Activated CD8-positive, alpha-beta T cell treated with anti-CD3 and anti-CD28 coated beads for 36 hours (primary cell): ENCODE measurements around the gene MRPS23. TPM values are rescaled to one million over a fixed set of nuclear protein-coding genes. Genes with fewer than 3 reads are reported as not detected.

ENCODE experiments used
- ATAC-seq: fragments of 200-7000 bp; cut with Tn5 transposase; one replicate; pipeline ENCODE4 v1.10.0; 2021; ENCODE audit warnings: mild to moderate bottlenecking, moderate library complexity
- CTCF ChIA-PET: fragments of 350-600 bp; sonication (Branson Sonifier 250); formaldehyde crosslinking; loops from one replicate; lab custom pipeline; 2021; ENCODE audit warnings: antibody characterized with exemption; lab: Charles Lee
- POLR2A ChIA-PET: fragments of 350-600 bp; sonication (Branson Sonifier 250); formaldehyde crosslinking; loops from one replicate; lab custom pipeline; 2021; ENCODE audit warnings: antibody characterized with exemption; lab: Charles Lee
- DNase-seq: peaks from one replicate; pipeline ENCODE4 v3.0.0-alpha.2; 2020
- H3K27ac Mint-ChIP-seq: one replicate; pipeline ENCODE4 v1.8.0; 2021; ENCODE audit warnings: mild to moderate bottlenecking, mixed read lengths
- H3K27me3 Mint-ChIP-seq: one replicate; pipeline ENCODE4 v1.8.0; 2021; ENCODE audit warnings: mixed read lengths
- H3K36me3 Mint-ChIP-seq: one replicate; pipeline ENCODE4 v1.8.0; 2021; ENCODE audit warnings: low read depth, mixed read lengths
- H3K4me1 Mint-ChIP-seq: one replicate; pipeline ENCODE4 v1.8.0; 2021; ENCODE audit warnings: low read depth, mixed read lengths
- H3K4me3 Mint-ChIP-seq: one replicate; pipeline ENCODE4 v1.8.0; 2021; ENCODE audit warnings: mild to moderate bottlenecking, moderate library complexity, mixed read lengths
- H3K9me3 Mint-ChIP-seq: one replicate; pipeline ENCODE4 v1.8.0; 2021; ENCODE audit warnings: mixed read lengths
- CTCF ChIP-seq: fragments of 200-600 bp; IDR thresholded peaks from one replicate; pipeline ENCODE4 v1.8.0; 2022; ENCODE audit warnings: antibody characterized with exemption, mild to moderate bottlenecking
- intact Hi-C: fragments of 100-400 bp; cut with micrococcal nuclease; formaldehyde crosslinking; loops from one replicate; pipeline ENCODE4 v1.10.0; 2022
- total RNA-seq, 2 experiments: library from RNA; stranded (reverse); gene quantifications; one replicate each; pipeline ENCODE4 v1.2.3, GENCODE V29; 2021

The MRPS23 gene
- total RNA-seq, 2 experiments from 2014 or later: 69.5 to 70.0 TPM

- Mint-ChIP-seq H3K9me3 (no peaks in the 10 kb centered on the region), H3K27ac (no peak overlapping the region), H3K27me3 (no peaks in the 10 kb centered on the region), H3K4me1 (peaks cover 8% of the 10 kb centered on the region), H3K4me3 (no peak overlapping the region), H3K36me3 (peaks cover 3% of the 10 kb centered on the region)
- ATAC-seq: no peak
- no peak for DNase-seq
- TF ChIP-seq CTCF: no peak
- ChIA-PET POLR2A (interaction anchor here (0.7 to 2.9 kb wide), 4 partner anchors 17 to 167 kb away, joined by 3 to 9 read pairs (median 3); partner anchors contain the start of gene MRPS23), CTCF (interaction anchor here (0.6 to 6.6 kb wide), 50 partner anchors 8 to 822 kb away, joined by 3 to 49 read pairs (median 6); partner anchors contain the start of gene MRPS23)
- intact Hi-C loops: loop anchor here (5.0 kb wide), 1 partner anchor 700 kb away; no protein-coding TSS in a partner anchor
These were observed 17.3 kb downstream of the MRPS23 start for GRCh38 chr17:57832314-57833178.

GRCh38 chr17:57830880-57831279 is 19.0 kb downstream of the MRPS23 start:
- intact Hi-C loops: loop anchor here (5.0 kb wide), 1 partner anchor 699 kb away; no protein-coding TSS in a partner anchor
- H3K4me1 Mint-ChIP-seq: peaks cover 8% of the 10 kb centered on the region

GRCh38 chr17:57823469-57824401 is 26.1 kb downstream of the MRPS23 start:
- POLR2A ChIA-PET: no interaction called here

More at GRCh38 chr17:57830880-57831279, 19.0 kb downstream of the MRPS23 start:
- H3K27me3 Mint-ChIP-seq: no peaks in the 10 kb centered on the region
- no peak overlapping the region for H3K4me3 Mint-ChIP-seq
- no peak for TF ChIP-seq CTCF
- POLR2A ChIA-PET: no interaction called here
- H3K27ac Mint-ChIP-seq: no peak overlapping the region
- H3K36me3 Mint-ChIP-seq: no peaks in the 10 kb centered on the region
- H3K9me3 Mint-ChIP-seq: no peaks in the 10 kb centered on the region
- no peak for ATAC-seq
- CTCF ChIA-PET: interaction anchor here (4.9 to 6.6 kb wide), 2 partner anchors 19 to 48 kb away, joined by 47 to 49 read pairs; partner anchors contain the start of gene MRPS23
- no peak for DNase-seq

GRCh38 chr17:57819867-57820266 is 30.0 kb downstream of the MRPS23 start:
- Mint-ChIP-seq H3K36me3 (no peaks in the 10 kb centered on the region), H3K27ac (no peak overlapping the region), H3K4me1 (no peaks in the 10 kb centered on the region), H3K27me3 (peaks cover 16% of the 10 kb centered on the region), H3K9me3 (no peaks in the 10 kb centered on the region), H3K4me3 (no peak overlapping the region)
- no peak for ATAC-seq
- CTCF ChIA-PET: interaction anchor here (2.5 kb wide), 1 partner anchor 13 kb away, joined by 7 read pairs; no protein-coding TSS in a partner anchor
- no peak for DNase-seq
- TF ChIP-seq CTCF: no peak
- intact Hi-C loops: no loop called here
- POLR2A ChIA-PET: no interaction called here

More at GRCh38 chr17:57823469-57824401, 26.1 kb downstream of the MRPS23 start:
- Mint-ChIP-seq H3K27me3 (no peaks in the 10 kb centered on the region), H3K27ac (no peak overlapping the region), H3K9me3 (no peaks in the 10 kb centered on the region), H3K36me3 (no peaks in the 10 kb centered on the region), H3K4me1 (no peaks in the 10 kb centered on the region), H3K4me3 (no peak overlapping the region)
- TF ChIP-seq CTCF: no peak
- intact Hi-C loops: no loop called here
- no peak for ATAC-seq
- DNase-seq: no peak
- CTCF ChIA-PET: interaction anchor here (3.7 kb wide), 1 partner anchor 11 kb away, joined by 30 read pairs; no protein-coding TSS in a partner anchor
